ENCODE measurements around the gene ZNF718.

GRCh38 chr4:200936-201335 is 76.6 kb downstream of the ZNF718 start:
- TF ChIP-seq, protein P1, sequence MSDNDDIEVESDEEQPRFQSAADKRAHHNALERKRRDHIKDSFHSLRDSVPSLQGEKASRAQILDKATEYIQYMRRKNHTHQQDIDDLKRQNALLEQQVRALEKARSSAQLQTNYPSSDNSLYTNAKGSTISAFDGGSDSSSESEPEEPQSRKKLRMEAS (IDR thresholded peaks at IDR 0.05) = no peak
- no peak for TF ChIP-seq SP1 (IDR thresholded peaks at IDR 0.05; ENCODE audit: low read depth, low read length)
- no peak for TF ChIP-seq ASH2L (IDR thresholded peaks at IDR 0.05; ENCODE audit: low read length)
- TF ChIP-seq RFX5 (IDR thresholded peaks at IDR 0.05; ENCODE audit: borderline replicate concordance, low read depth, low read length) = no peak
- no peak for TF ChIP-seq SIN3A (conservative IDR thresholded peaks at IDR 0.05 in 1 of 2, IDR thresholded peaks at IDR 0.05 in 1 of 2; ENCODE audit: low read depth in 1 of 2, low read length in 2 of 2)
- TF ChIP-seq POLR2A (IDR thresholded peaks at IDR 0.05; ENCODE audit: control extremely low read depth in 1 of 2, low read depth in 2 of 2, low read length in 2 of 2) = no peak
- TF ChIP-seq TCF12 (IDR thresholded peaks at IDR 0.05; ENCODE audit: low read depth, low read length) = no peak
- TF ChIP-seq, protein P2, sequence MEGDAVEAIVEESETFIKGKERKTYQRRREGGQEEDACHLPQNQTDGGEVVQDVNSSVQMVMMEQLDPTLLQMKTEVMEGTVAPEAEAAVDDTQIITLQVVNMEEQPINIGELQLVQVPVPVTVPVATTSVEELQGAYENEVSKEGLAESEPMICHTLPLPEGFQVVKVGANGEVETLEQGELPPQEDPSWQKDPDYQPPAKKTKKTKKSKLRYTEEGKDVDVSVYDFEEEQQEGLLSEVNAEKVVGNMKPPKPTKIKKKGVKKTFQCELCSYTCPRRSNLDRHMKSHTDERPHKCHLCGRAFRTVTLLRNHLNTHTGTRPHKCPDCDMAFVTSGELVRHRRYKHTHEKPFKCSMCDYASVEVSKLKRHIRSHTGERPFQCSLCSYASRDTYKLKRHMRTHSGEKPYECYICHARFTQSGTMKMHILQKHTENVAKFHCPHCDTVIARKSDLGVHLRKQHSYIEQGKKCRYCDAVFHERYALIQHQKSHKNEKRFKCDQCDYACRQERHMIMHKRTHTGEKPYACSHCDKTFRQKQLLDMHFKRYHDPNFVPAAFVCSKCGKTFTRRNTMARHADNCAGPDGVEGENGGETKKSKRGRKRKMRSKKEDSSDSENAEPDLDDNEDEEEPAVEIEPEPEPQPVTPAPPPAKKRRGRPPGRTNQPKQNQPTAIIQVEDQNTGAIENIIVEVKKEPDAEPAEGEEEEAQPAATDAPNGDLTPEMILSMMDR (IDR thresholded peaks at IDR 0.05; ENCODE audit: control extremely low read depth in 1 of 3, insufficient read depth in 1 of 3, low read depth in 1 of 3, low read length in 3 of 3) = no peak
- TF ChIP-seq SRF (IDR thresholded peaks at IDR 0.05; ENCODE audit: low read depth, low read length) = no peak
- no peak for TF ChIP-seq CHD1 (IDR thresholded peaks at IDR 0.05; ENCODE audit: low read depth, low read length)
- no peak for TF ChIP-seq POLR2AphosphoS5 (IDR thresholded peaks at IDR 0.05; ENCODE audit: low read depth, low read length)
